IMR-90 (cell line): Measurements from ENCODE around the gene GORASP1.

Experiments used
- MXI1 ChIP-seq: IDR thresholded peaks from 2 replicates; pipeline ENCODE4 v1.6.1; 2012; ENCODE audit warnings: low read depth, mild to moderate bottlenecking, low read length, moderate library complexity, borderline replicate concordance
- RFX5 ChIP-seq: IDR thresholded peaks from 2 replicates; pipeline ENCODE4 v1.8.0; 2012; ENCODE audit warnings: low read depth, mild to moderate bottlenecking, low read length, moderate library complexity
- TF ChIP-seq, protein P1 (sequence below): conservative IDR thresholded peaks from 2 replicates; pipeline ENCODE4 v1.5.1; 2012; ENCODE audit warnings: mild to moderate bottlenecking, low read depth, low read length, improper control_type of control experiment
- TF ChIP-seq, protein P2 (sequence below): fragments of 150-350 bp; IDR thresholded peaks from 2 replicates; pipeline ENCODE4 v1.6.1; 2017; ENCODE audit warnings: mild to moderate bottlenecking, antibody characterized with exemption, low read length, low read depth

DNA sequence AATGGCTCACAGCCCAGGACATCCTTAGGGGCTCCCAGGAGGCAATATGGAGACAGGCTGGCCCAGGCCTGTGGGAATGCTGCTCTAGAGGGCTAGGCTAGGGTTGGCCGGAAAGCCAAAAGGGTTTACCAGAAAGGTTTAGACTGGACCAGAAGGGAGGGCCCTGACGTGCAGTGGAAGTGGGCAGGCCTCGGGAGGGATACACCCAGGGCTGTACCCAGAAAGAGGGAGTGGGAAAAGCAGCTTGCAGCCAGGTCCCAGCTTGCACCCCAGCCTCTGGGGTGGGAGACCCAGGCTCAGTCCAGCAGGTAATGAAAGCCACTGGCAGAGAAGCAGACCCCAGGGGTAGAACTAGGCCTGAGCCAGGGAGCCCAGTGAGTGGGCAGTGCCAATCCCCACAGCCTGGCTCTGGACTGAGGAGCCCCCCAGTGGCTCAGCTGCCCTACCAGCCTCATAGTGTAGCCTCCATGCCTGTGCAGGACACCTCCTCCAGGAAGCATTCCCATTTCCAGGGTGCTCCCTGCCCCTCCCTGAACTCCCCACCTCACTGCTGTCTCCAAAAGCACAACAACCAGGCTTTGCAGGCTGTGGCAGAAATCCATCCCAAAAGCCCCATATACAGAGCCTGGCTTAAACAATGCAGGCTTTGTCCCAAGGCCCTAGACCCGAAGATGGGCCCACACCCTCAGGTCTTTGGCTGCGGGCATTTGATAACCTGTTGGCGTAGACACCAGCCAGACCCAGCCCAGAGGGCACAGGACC, 3.5 kb downstream of the GORASP1 start:
- TF ChIP-seq, protein P1, sequence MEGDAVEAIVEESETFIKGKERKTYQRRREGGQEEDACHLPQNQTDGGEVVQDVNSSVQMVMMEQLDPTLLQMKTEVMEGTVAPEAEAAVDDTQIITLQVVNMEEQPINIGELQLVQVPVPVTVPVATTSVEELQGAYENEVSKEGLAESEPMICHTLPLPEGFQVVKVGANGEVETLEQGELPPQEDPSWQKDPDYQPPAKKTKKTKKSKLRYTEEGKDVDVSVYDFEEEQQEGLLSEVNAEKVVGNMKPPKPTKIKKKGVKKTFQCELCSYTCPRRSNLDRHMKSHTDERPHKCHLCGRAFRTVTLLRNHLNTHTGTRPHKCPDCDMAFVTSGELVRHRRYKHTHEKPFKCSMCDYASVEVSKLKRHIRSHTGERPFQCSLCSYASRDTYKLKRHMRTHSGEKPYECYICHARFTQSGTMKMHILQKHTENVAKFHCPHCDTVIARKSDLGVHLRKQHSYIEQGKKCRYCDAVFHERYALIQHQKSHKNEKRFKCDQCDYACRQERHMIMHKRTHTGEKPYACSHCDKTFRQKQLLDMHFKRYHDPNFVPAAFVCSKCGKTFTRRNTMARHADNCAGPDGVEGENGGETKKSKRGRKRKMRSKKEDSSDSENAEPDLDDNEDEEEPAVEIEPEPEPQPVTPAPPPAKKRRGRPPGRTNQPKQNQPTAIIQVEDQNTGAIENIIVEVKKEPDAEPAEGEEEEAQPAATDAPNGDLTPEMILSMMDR, result no peak
- TF ChIP-seq MXI1 (no peak), RFX5 (no peak)
- TF ChIP-seq, protein P2, sequence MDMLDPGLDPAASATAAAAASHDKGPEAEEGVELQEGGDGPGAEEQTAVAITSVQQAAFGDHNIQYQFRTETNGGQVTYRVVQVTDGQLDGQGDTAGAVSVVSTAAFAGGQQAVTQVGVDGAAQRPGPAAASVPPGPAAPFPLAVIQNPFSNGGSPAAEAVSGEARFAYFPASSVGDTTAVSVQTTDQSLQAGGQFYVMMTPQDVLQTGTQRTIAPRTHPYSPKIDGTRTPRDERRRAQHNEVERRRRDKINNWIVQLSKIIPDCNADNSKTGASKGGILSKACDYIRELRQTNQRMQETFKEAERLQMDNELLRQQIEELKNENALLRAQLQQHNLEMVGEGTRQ, result no peak
